A172 (cell line): Measurements from ENCODE around the gene ALX4. TPM values are rescaled to one million over a fixed set of nuclear protein-coding genes. Genes with fewer than 3 reads are reported as not detected.

Experiments
- DNase-seq: peaks from one replicate; pipeline ENCODE4 v3.0.0-alpha.2; 2015; ENCODE audit warnings: low spot score
- total RNA-seq: library from RNA; depleted of rRNA; stranded (reverse); fragments of >200 nt; shearing (Covaris generic); gene quantifications from 2 replicates; pipeline ENCODE4 v1.2.3, GENCODE V29; 2014

Gene ALX4
- total RNA-seq, 1 experiment from 2014 or later, result 3.9 TPM

GRCh38 chr11:44244639-44245310 is 65.2 kb downstream of the ALX4 start:
- DNase-seq, result no peak

- DNase-seq, result peak; percentile 66
Measured at GRCh38 chr11:44243595-44244343, 66.2 kb downstream of the ALX4 start.

- no peak for DNase-seq
Measured at GRCh38 chr11:44243086-44243485, 66.9 kb downstream of the ALX4 start.

GRCh38 chr11:44241851-44242250 is 68.1 kb downstream of the ALX4 start:
- no peak for DNase-seq

GRCh38 chr11:44237156-44237555 is 72.8 kb downstream of the ALX4 start:
- no peak for DNase-seq

- no peak for DNase-seq
Measured at GRCh38 chr11:44236296-44236695, 73.6 kb downstream of the ALX4 start.

- no peak for DNase-seq
Measured at GRCh38 chr11:44235765-44236201, 74.2 kb downstream of the ALX4 start.

GRCh38 chr11:44229624-44230023 is 80.3 kb downstream of the ALX4 start:
- no peak for DNase-seq

GRCh38 chr11:44229098-44229497 is 80.8 kb downstream of the ALX4 start:
- no peak for DNase-seq

GRCh38 chr11:44228379-44228778 is 81.6 kb downstream of the ALX4 start:
- DNase-seq, result no peak

GRCh38 chr11:44226945-44227344 is 83.0 kb downstream of the ALX4 start:
- no peak for DNase-seq

GRCh38 chr11:44226490-44226889 is 83.4 kb downstream of the ALX4 start:
- DNase-seq, result no peak

- DNase-seq, result no peak
Measured at GRCh38 chr11:44224867-44225501, 85.0 kb downstream of the ALX4 start.

GRCh38 chr11:44223238-44223637 is 86.7 kb downstream of the ALX4 start:
- peak; percentile 22 for DNase-seq

- no peak for DNase-seq
Measured at GRCh38 chr11:44221992-44222391, 87.9 kb downstream of the ALX4 start.

GRCh38 chr11:44221456-44221855 is 88.5 kb downstream of the ALX4 start:
- no peak for DNase-seq

- DNase-seq, result no peak
Measured at GRCh38 chr11:44219830-44220796, 89.8 kb downstream of the ALX4 start.

- no peak for DNase-seq
Measured at GRCh38 chr11:44217432-44217831, 92.5 kb downstream of the ALX4 start.

- DNase-seq, result no peak
Measured at GRCh38 chr11:44213148-44213547, 96.8 kb downstream of the ALX4 start.

- no peak for DNase-seq
Measured at GRCh38 chr11:44212128-44212527, 97.8 kb downstream of the ALX4 start.
